Dermis blood vessel endothelial cell (primary cell): ENCODE measurements around the gene HDAC4. TPM values are rescaled to one million over a fixed set of nuclear protein-coding genes. Genes with fewer than 3 reads are reported as not detected.
"Not testable (repeated sequence)": the region's sequence is repeated elsewhere in the genome, so short reads cannot be mapped to it uniquely, and the experiment has no call there.

Experiments used
- DNase-seq: peaks from one replicate; pipeline ENCODE4 v3.0.0; 2010
- total RNA-seq: library from RNA; depleted of rRNA; stranded (reverse); fragments of >200 nt; gene quantifications from 2 replicates; pipeline ENCODE4 v1.2.3, GENCODE V29; 2014

The HDAC4 gene
- total RNA-seq = 17.4 and 25.2 TPM in 2 replicates

- DNase-seq = no peak
Observed at GRCh38 chr2:239400596-239401066, at the start of gene HDAC4. TSS of gene HDAC4 (minus strand) at chr2:239401020. CDS start at chr2:239352699, 48,321 bp downstream.

GRCh38 chr2:239449468-239449867 is 48.6 kb upstream of the HDAC4 start:
- DNase-seq = not testable (repeated sequence)

- DNase-seq = no peak
Observed at GRCh38 chr2:239445771-239446524, 45.1 kb upstream of the HDAC4 start.

- DNase-seq = no peak
Observed at GRCh38 chr2:239444626-239445577, 44.1 kb upstream of the HDAC4 start.

- DNase-seq = no peak
Observed at GRCh38 chr2:239443666-239444567, 43.1 kb upstream of the HDAC4 start.

DNA sequence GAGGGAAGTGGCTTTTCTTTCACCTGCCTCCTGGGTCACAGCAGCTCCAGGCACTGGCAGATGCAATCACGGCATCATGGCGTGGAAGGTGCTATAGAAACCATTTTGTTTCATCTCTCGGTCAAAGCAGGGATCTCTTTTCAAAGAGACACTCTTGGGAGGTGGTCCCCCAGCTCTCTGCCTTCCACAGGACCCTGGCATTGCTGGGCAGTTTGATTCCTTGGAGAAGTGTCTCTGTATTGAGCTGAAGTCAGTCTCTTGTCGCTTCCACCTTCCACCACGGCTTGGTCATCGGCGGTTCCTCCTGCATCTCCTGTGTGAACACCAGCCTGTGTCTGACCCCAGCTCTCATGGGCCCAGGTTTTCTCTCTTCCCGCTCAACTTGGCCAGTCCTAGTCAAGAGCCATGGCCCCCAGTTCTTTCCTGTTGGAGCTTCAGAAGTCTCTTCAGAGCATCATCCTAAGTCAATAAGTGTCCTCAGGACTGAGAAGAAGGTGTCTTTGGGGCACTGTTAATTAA is 42.3 kb upstream of the HDAC4 start:
- no peak for DNase-seq

- DNase-seq = no peak
Observed at GRCh38 chr2:239442192-239442591, 41.4 kb upstream of the HDAC4 start.

- no peak for DNase-seq
Observed at GRCh38 chr2:239441261-239442078, 40.6 kb upstream of the HDAC4 start.

GRCh38 chr2:239440511-239440959 is 39.7 kb upstream of the HDAC4 start:
- peak; percentile 10 for DNase-seq

GRCh38 chr2:239439754-239440315 is 39.0 kb upstream of the HDAC4 start:
- DNase-seq = no peak

DNA sequence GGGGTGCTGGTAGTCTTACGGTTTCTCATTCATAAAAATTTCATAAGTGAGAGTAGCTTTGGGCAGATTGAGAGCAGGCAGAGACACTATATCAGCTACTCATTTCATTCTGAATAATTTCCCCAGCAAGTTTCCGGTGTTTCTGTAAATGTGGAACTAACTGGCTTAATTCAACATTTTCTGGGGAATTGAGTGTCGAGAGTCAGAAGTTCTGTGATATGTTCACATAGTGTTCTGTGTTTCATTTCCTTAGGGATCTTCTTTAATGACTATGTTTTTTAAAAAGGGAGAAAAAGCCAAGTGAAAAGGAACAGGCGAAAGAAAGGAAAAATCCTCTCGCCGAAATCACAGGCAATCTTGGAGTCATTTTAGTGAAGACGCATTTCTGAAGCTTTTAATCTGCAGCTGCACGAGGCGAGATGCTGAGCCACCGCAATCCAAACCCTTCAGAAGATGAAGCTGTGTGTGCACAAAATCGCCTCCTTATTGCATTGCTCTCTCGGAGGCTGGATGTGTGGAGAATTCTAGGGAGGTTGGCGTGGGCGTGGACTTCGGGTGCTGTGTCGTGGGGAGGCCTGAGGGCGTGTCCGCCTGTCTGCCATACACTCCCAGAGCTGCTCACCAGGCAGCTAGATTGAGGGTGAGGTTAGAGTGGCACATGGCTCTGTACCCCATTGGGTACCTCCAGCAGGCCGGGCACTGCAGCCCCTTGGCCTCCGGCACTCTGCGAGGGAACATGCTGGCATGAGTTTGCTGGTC is 38.4 kb upstream of the HDAC4 start:
- no peak for DNase-seq

DNA sequence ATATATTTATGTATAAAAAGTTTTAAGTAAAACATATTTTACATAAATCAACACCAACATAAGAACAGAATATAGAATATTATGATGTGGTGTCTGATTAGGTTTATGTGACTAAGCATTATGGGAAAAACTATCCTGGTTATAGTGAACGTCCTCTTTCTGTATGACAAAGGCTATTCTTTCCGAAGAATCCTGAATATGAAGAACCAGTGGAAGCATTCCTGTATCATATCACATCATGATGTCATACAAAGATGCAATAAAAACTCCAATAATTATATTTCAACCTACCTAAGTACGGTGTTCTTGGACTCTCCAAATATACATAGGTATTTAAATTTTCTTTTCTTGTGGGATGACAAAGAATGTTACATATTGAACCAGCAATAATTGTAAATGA is 37.5 kb upstream of the HDAC4 start:
- no peak for DNase-seq

DNA sequence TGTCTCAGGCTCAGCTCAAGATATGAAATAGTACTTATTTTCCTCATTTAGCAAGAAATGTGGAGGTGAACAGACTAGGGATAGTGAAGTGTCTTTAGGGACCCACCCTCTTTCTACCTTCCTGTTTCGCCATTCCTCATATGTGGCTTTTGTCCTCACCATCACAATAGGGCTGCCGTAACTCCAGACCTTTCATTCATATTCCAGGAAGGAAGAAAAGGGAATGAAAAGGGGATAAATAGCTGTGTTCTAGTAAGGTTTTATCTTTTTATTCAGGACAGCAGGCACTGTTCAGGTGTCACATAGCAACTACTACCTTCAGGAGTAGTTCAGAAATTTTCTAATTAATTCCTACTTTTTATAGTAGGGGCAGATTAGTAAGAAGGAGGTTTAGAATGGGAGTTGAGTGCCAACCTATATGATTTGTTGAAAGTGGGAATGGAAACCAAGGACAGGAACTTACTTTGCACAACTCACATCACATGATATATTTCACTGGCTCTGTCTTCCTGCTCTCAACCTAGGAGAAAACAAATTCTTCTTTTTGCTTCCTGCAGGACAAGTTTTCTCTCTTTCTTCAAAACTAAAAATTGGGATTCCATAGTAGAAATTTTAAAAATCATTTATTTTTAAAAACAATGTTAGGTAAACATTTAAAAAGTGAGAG is 36.0 kb upstream of the HDAC4 start:
- no peak for DNase-seq

DNA sequence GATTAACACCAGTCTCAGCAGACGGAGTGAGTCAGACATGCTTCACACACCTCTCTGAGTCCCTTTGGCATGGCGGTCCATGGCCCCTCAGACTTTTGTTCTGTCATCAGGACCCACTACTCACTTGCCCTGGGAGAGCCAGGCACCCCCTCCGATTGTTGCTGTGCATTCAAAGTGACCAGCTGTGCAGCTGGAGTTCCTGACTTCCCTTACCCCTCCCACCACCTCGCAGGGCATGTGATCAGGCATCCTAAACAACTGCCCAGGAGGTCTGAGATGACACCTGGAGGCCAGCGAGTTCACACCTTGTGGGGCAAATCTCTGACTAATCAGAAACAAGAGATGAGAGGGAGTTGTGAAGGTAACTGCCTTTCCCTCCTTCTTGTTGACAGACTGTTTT is 35.3 kb upstream of the HDAC4 start:
- DNase-seq = no peak

DNA sequence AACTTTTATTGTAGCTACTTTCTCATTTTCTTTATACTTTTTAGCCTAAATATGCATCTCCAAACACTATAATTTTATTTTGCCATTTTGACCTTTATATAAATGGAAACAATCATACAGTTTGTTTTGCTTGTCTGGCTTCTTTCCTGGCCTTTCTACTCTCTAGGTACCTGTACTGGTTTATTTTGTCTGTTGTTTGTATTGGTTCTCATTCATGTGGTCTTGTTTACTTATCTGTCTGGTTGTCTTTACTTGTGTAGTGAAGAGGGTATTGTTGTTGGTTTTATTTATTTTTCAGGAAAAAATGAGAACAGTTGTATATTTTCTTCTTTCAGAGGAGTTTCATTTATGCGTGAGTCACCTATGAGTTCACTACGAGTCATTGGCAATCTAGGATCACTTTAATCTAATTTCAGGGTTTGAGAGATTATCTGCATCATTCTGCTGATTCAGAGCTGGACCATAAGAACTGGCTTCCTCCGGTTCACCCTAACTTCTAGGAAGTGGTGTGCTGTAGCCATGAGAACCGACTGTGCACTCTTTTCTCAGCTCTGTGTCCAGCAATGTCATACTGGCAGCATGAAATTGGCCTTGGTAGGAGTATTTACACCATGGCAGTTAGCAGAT is 33.1 kb upstream of the HDAC4 start:
- DNase-seq = no peak

GRCh38 chr2:239432174-239432573 is 31.4 kb upstream of the HDAC4 start:
- no peak for DNase-seq

DNA sequence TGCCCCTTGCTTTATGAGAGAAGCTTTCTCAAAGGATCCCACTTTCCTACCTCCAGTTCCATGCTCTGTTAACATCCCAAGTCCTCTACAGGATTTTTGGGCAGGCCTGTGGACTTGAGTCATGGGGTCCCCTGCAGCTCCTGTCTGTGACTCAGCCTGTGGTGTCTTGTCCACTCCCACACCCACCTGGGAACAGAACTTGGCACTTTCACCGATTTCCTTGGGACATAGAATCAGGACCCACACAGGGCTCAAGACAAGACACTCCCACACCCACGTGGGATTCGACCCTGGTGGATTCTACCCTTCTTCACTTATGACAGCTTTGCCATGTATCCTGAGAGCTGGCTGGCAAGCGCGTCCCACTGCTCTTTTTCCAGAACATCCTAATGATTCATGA is 30.7 kb upstream of the HDAC4 start:
- DNase-seq = no peak

- no peak for DNase-seq
Observed at GRCh38 chr2:239429473-239430350, 28.9 kb upstream of the HDAC4 start.
